H9 (cell line): ENCODE results near the gene LETM1. TPM values are rescaled to one million over a fixed set of nuclear protein-coding genes. Genes with fewer than 3 reads are reported as not detected.

Experiments
- DNase-seq: peaks from one replicate; pipeline ENCODE4 v3.0.0-alpha.2; 2017
- H2AFZ ChIP-seq: one replicate; pipeline ENCODE4 v1.6.1; 2013; ENCODE audit warnings: mild to moderate bottlenecking, low read length, control low read depth, moderate library complexity
- H2AK5ac ChIP-seq: 2 replicates; pipeline ENCODE4 v1.6.1; 2013; ENCODE audit warnings: low read length, control low read depth, mixed read lengths; ENCODE audit not compliant: insufficient read length
- H2BK120ac ChIP-seq: one replicate; pipeline ENCODE4 v1.6.1; 2013; ENCODE audit warnings: low read depth, mild to moderate bottlenecking, low read length, control low read depth, inconsistent platforms; ENCODE audit not compliant: poor library complexity, severe bottlenecking
- H2BK12ac ChIP-seq: 2 replicates; pipeline ENCODE4 v1.6.1; 2013; ENCODE audit warnings: low read length, control low read depth, mixed read lengths, low read depth; ENCODE audit not compliant: insufficient read length
- H2BK15ac ChIP-seq: 2 replicates; pipeline ENCODE4 v1.6.1; 2013; ENCODE audit warnings: low read depth, low read length, control low read depth
- H2BK20ac ChIP-seq: one replicate; pipeline ENCODE4 v1.6.1; 2013; ENCODE audit warnings: low read depth, mild to moderate bottlenecking, low read length, control low read depth, inconsistent platforms; ENCODE audit not compliant: poor library complexity, severe bottlenecking
- H2BK5ac ChIP-seq: 2 replicates; pipeline ENCODE4 v1.6.1; 2013; ENCODE audit warnings: low read length, control low read depth, mixed read lengths; ENCODE audit not compliant: insufficient read length
- H3K14ac ChIP-seq: 2 replicates; pipeline ENCODE4 v1.6.1; 2013; ENCODE audit warnings: low read length, control low read depth; ENCODE audit not compliant: insufficient read depth
- H3K18ac ChIP-seq: 2 replicates; pipeline ENCODE4 v1.6.1; 2013; ENCODE audit warnings: low read depth, mild to moderate bottlenecking, mixed read lengths, low read length, control low read depth; ENCODE audit not compliant: insufficient read length
- H3K23ac ChIP-seq: 2 replicates; pipeline ENCODE4 v1.6.1; 2013; ENCODE audit warnings: low read length, control low read depth, mixed read lengths, low read depth; ENCODE audit not compliant: insufficient read length
- H3K23me2 ChIP-seq: 2 replicates; pipeline ENCODE4 v1.6.1; 2013; ENCODE audit warnings: low read depth, mild to moderate bottlenecking, mixed read lengths, low read length, control low read depth; ENCODE audit not compliant: insufficient read length, poor library complexity, severe bottlenecking
- H3K27ac ChIP-seq: 2 replicates; pipeline ENCODE4 v1.5.1; 2013; ENCODE audit warnings: low read length, control low read depth, mixed read lengths, low read depth; ENCODE audit not compliant: insufficient read length
- H3K27me3 ChIP-seq: 2 replicates; pipeline ENCODE4 v1.6.1; 2013; ENCODE audit warnings: low read length, control low read depth, inconsistent platforms; ENCODE audit not compliant: insufficient read depth
- H3K4ac ChIP-seq: 2 replicates; pipeline ENCODE4 v1.6.1; 2013; ENCODE audit warnings: low read depth, mild to moderate bottlenecking, control low read depth, inconsistent platforms, low read length, moderate library complexity
- H3K4me1 ChIP-seq: 2 replicates; pipeline ENCODE4 v1.6.1; 2013; ENCODE audit warnings: low read length, control low read depth, inconsistent platforms; ENCODE audit not compliant: insufficient read depth
- H3K4me2 ChIP-seq: 2 replicates; pipeline ENCODE4 v1.6.1; 2013; ENCODE audit warnings: low read length, control low read depth, mixed read lengths; ENCODE audit not compliant: insufficient read length, insufficient read depth
- H3K56ac ChIP-seq: 2 replicates; pipeline ENCODE4 v1.6.1; 2013; ENCODE audit warnings: low read depth, mild to moderate bottlenecking, mixed read lengths, low read length, control low read depth; ENCODE audit not compliant: insufficient read length
- H3K79me1 ChIP-seq: 2 replicates; pipeline ENCODE4 v1.6.1; 2013; ENCODE audit warnings: low read depth, mild to moderate bottlenecking, moderate library complexity, low read length, control low read depth, inconsistent platforms; ENCODE audit not compliant: insufficient read depth, poor library complexity, severe bottlenecking
- H3K79me2 ChIP-seq: 2 replicates; pipeline ENCODE4 v1.6.1; 2013; ENCODE audit warnings: low read length, control low read depth, inconsistent platforms; ENCODE audit not compliant: insufficient read depth
- H3K9ac ChIP-seq: 2 replicates; pipeline ENCODE4 v1.6.1; 2013; ENCODE audit warnings: low read length, control low read depth, mixed read lengths; ENCODE audit not compliant: insufficient read length; ENCODE audit errors: extremely low read depth
- H3K9me3 ChIP-seq: one replicate; pipeline ENCODE4 v1.6.1; 2013; ENCODE audit warnings: low read depth, low read length, inconsistent platforms; ENCODE audit not compliant: control insufficient read depth
- H3T11ph ChIP-seq: one replicate; pipeline ENCODE4 v1.6.1; 2013; ENCODE audit warnings: mild to moderate bottlenecking, low read length, control low read depth, inconsistent platforms
- H4K20me1 ChIP-seq: one replicate; pipeline ENCODE4 v1.6.1; 2013; ENCODE audit not compliant: control insufficient read depth, insufficient read length, insufficient read depth
- H4K5ac ChIP-seq: 2 replicates; pipeline ENCODE4 v1.6.1; 2013; ENCODE audit warnings: low read depth, mild to moderate bottlenecking, mixed read lengths, low read length, control low read depth; ENCODE audit not compliant: insufficient read length
- H4K8ac ChIP-seq: replicated peaks from 2 replicates; pipeline ENCODE4 v1.6.1; 2013; ENCODE audit warnings: low read length, control low read depth, mixed read lengths, low read depth; ENCODE audit not compliant: insufficient read length
- H4K91ac ChIP-seq: 2 replicates; pipeline ENCODE4 v1.6.1; 2013; ENCODE audit warnings: low read depth, mild to moderate bottlenecking, moderate library complexity, mixed read lengths, low read length, control low read depth; ENCODE audit not compliant: insufficient read length
- H3K27ac Mint-ChIP-seq, 3 experiments: 2 replicates in 2 of 3; 3 replicates in 1 of 3; pipeline ENCODE4 v1.8.0; 2020 to 2021; ENCODE audit warnings: mixed read lengths in 3 of 3, mild to moderate bottlenecking in 1 of 3, moderate library complexity in 1 of 3
- H3K27me3 Mint-ChIP-seq: 2 replicates; pipeline ENCODE4 v1.8.0; 2021; ENCODE audit warnings: low read depth, mild to moderate bottlenecking, moderate library complexity, mixed read lengths
- H3K36me3 Mint-ChIP-seq, 3 experiments: 2 replicates in 2 of 3; 3 replicates in 1 of 3; pipeline ENCODE4 v1.8.0; 2020 to 2021; ENCODE audit warnings: low read depth in 3 of 3, mixed read lengths in 3 of 3; ENCODE audit not compliant: insufficient read depth in 1 of 3
- H3K4me1 Mint-ChIP-seq, 2 experiments: 2 replicates each; pipeline ENCODE4 v1.8.0; 2020; ENCODE audit warnings: mixed read lengths in 2 of 2
- H3K4me3 Mint-ChIP-seq, 2 experiments: 2 replicates in 1 of 2; 3 replicates in 1 of 2; pipeline ENCODE4 v1.8.0; 2020 to 2021; ENCODE audit warnings: mild to moderate bottlenecking in 2 of 2, mixed read lengths in 2 of 2, moderate library complexity in 1 of 2
- H3K9me3 Mint-ChIP-seq, 2 experiments: 2 replicates in 1 of 2; 3 replicates in 1 of 2; pipeline ENCODE4 v1.8.0; 2020; ENCODE audit warnings: mild to moderate bottlenecking in 2 of 2, mixed read lengths in 2 of 2, moderate library complexity in 1 of 2
- WGBS: extraction: QIAGEN DNeasy Blood & Tissue Kit; methylation state at CpG from one replicate; pipeline ENCODE4 v1.1.7; 2013; ENCODE audit warnings: missing lambda C conversion rate, low lambda C conversion rate, mixed read lengths; ENCODE audit not compliant: insufficient read length; ENCODE audit errors: extremely low coverage; 5-methylcytosine and 5-hydroxymethylcytosine counted together
- total RNA-seq: library from RNA; stranded (reverse); gene quantifications from 2 replicates; pipeline ENCODE4 v1.2.1, GENCODE V29; 2021
- TF ChIP-seq, protein P1 (sequence below): fragments of 200-600 bp; sonication (generic); conservative IDR thresholded peaks from 3 replicates; pipeline ENCODE4 v1.8.0; 2021; ENCODE audit warnings: antibody characterized with exemption, mild to moderate bottlenecking

LETM1 gene
- total RNA-seq, 1 experiment from 2014 or later, result 43.4 TPM

DNA sequence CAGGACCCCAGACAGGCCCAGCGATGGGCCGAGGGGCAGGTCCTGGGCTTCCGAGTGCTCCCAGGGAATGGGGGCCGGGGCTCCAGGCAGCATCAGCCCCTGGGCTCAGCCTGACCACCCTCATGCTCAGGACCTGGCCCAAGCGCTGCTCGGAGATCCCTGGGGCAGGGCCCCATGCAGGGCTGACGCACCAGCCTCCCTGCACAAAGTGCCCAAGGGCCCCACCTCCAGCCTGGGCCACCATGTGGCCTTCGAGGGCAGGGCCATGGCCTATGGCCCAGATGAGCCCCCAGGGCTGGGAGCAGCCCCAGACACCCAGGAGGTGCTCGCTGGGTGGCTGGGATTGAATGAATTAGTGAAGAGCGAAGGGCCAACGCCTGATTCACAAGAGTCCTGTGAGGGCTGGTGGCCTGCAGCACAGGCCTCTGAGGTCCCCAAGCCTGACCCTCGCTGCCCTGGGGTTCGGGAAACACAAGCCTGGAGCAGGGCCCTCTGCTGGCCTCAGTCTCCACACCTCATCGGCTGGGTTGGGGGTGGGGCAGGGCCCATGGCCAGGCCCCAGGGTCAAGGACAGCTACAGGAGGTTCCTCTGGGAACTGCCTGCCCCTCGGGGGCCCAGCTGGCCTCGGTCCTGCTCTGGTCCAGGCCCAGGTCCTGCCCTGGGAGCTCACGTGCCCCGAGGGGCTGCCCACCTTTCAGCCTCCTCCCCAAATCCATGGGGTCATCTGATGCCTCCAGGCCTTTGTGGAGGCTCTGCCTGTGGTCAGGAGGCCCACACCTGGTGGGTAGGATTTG is 76.2 kb downstream of the LETM1 start:
- Histone ChIP-seq H3K23ac (no peak overlapping the region), H3T11ph (no peak overlapping the region), H4K20me1 (no peaks in the 10 kb centered on the region), H3K18ac (no peak overlapping the region), H2BK5ac (no peak overlapping the region), H3K4me2 (no peak overlapping the region), H2BK20ac (no peak overlapping the region), H3K14ac (no peak overlapping the region; the same call in 1 of the 2 replicates), H3K79me1 (no peaks in the 10 kb centered on the region), H4K8ac (no peak overlapping the region), H4K91ac (no peak overlapping the region), H4K5ac (no peak overlapping the region), H3K56ac (no peak overlapping the region), H3K9ac (no peak overlapping the region), H3K4me1 (peaks cover 2% of the 10 kb centered on the region; the same call in 1 of the 2 replicates), H2BK120ac (no peak overlapping the region), H3K9me3 (no peaks in the 10 kb centered on the region), H3K23me2 (no peaks in the 10 kb centered on the region), H3K4ac (no peak overlapping the region), H2AFZ (no peak overlapping the region), H2BK15ac (no peak overlapping the region), H3K79me2 (no peaks in the 10 kb centered on the region), H3K27ac (no peak overlapping the region), H2AK5ac (no peak overlapping the region), H3K27me3 (no peaks in the 10 kb centered on the region), H2BK12ac (no peak overlapping the region)
- H3K4me1 Mint-ChIP-seq, result peaks cover 24 to 33% of the 10 kb centered on the region in 2 experiments
- no peak for DNase-seq
- H3K27me3 Mint-ChIP-seq, result peaks cover 2% of the 10 kb centered on the region
- H3K27ac Mint-ChIP-seq, result peak overlapping the region in 2 of 3 experiments; percentile 69 to 77; a peak in 4 of 7 replicates
- H3K4me3 Mint-ChIP-seq, result no peak overlapping the region
- TF ChIP-seq, protein P1, sequence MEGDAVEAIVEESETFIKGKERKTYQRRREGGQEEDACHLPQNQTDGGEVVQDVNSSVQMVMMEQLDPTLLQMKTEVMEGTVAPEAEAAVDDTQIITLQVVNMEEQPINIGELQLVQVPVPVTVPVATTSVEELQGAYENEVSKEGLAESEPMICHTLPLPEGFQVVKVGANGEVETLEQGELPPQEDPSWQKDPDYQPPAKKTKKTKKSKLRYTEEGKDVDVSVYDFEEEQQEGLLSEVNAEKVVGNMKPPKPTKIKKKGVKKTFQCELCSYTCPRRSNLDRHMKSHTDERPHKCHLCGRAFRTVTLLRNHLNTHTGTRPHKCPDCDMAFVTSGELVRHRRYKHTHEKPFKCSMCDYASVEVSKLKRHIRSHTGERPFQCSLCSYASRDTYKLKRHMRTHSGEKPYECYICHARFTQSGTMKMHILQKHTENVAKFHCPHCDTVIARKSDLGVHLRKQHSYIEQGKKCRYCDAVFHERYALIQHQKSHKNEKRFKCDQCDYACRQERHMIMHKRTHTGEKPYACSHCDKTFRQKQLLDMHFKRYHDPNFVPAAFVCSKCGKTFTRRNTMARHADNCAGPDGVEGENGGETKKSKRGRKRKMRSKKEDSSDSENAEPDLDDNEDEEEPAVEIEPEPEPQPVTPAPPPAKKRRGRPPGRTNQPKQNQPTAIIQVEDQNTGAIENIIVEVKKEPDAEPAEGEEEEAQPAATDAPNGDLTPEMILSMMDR, result no peak
- no peaks in the 10 kb centered on the region for H3K36me3 Mint-ChIP-seq
- H3K9me3 Mint-ChIP-seq, result no peaks in the 10 kb centered on the region
- no CpG with 5 or more reads among the region's 18 CpGs for WGBS
